Colonic mucosa (tissue), 4 donors: Measurements from ENCODE around the gene INTS13. TPM values are rescaled to one million over a fixed set of nuclear protein-coding genes. Genes with fewer than 3 reads are reported as not detected.
"Not testable (repeated sequence)": the region's sequence is repeated elsewhere in the genome, so short reads cannot be mapped to it uniquely, and the experiment has no call there.

Experiments
- DNase-seq: peaks from one replicate; pipeline ENCODE4 v3.0.0-alpha.2; 2020
- H3K27ac ChIP-seq: fragments of 200-600 bp; one replicate; pipeline ENCODE4 v1.8.0; 2021
- H3K27me3 ChIP-seq: fragments of 200-600 bp; one replicate; pipeline ENCODE4 v1.8.0; 2021
- H3K36me3 ChIP-seq: fragments of 200-600 bp; one replicate; pipeline ENCODE4 v1.8.0; 2021
- H3K4me1 ChIP-seq: fragments of 200-600 bp; one replicate; pipeline ENCODE4 v1.8.0; 2021; ENCODE audit warnings: mild to moderate bottlenecking
- H3K4me3 ChIP-seq: fragments of 200-600 bp; one replicate; pipeline ENCODE4 v1.8.0; 2021
- H3K9ac ChIP-seq, 2 donors: one replicate each; pipeline ENCODE4 v1.7.0; 2013; ENCODE audit warnings: control low read depth in 2 of 2, low read depth in 2 of 2, low read length in 2 of 2
- H3K9me3 ChIP-seq: fragments of 200-600 bp; one replicate; pipeline ENCODE4 v1.8.0; 2021
- intact Hi-C: fragments of 100-400 bp; cut with DNase I; formaldehyde crosslinking; loops from one replicate; pipeline ENCODE4 v1.14.1; 2022
- total RNA-seq, 2 donors: library from RNA; stranded (reverse); fragmentation: NEBNext Ultra II Directional in 1 of 2; extraction: Animal tissue kit (Norgen Biotek cat#: 25700) in 1 of 2; gene quantifications; one replicate each; pipeline ENCODE4 v1.2.1, GENCODE V29; 2021
- TF ChIP-seq, protein P1 (sequence below): fragments of 200-600 bp; IDR thresholded peaks from one replicate; pipeline ENCODE4 v1.8.0; 2022; ENCODE audit warnings: antibody characterized with exemption, mild to moderate bottlenecking
- donor health status: healthy.
- donor health status: DM: no; HTN: no; CAD: no.
- donor health status: DM: no; HTN: no; CAD: no.

Gene INTS13
- total RNA-seq, 2 donors from 2014 or later, result 15.8 to 17.9 TPM

DNA sequence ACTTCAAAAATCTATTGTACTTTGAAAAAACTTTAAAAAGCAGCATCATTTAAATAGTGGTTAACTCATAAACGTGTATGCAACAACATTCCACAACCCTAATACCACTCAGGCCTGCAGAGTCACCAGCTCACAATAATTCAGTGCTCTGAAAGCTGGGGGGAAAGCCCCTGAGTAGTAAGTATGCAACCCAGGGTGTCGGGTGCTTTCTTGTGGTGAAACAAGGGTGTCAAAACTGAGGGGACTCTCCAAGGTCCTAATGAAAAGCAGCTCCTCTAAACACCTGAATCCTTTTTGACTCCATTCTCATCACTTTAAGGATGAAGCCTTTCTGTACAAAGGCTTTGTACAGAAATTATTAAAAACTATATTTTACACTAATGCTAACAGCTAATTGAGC, 34.2 kb upstream of the INTS13 start:
- TF ChIP-seq, protein P1, sequence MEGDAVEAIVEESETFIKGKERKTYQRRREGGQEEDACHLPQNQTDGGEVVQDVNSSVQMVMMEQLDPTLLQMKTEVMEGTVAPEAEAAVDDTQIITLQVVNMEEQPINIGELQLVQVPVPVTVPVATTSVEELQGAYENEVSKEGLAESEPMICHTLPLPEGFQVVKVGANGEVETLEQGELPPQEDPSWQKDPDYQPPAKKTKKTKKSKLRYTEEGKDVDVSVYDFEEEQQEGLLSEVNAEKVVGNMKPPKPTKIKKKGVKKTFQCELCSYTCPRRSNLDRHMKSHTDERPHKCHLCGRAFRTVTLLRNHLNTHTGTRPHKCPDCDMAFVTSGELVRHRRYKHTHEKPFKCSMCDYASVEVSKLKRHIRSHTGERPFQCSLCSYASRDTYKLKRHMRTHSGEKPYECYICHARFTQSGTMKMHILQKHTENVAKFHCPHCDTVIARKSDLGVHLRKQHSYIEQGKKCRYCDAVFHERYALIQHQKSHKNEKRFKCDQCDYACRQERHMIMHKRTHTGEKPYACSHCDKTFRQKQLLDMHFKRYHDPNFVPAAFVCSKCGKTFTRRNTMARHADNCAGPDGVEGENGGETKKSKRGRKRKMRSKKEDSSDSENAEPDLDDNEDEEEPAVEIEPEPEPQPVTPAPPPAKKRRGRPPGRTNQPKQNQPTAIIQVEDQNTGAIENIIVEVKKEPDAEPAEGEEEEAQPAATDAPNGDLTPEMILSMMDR, result no peak
- no peak overlapping the region for H3K9ac ChIP-seq
- DNase-seq, result no peak
- no peaks in the 10 kb centered on the region for H3K27me3 ChIP-seq
- H3K4me3 ChIP-seq, result no peak overlapping the region
- no peaks in the 10 kb centered on the region for H3K36me3 ChIP-seq
- H3K4me1 ChIP-seq, result no peaks in the 10 kb centered on the region
- no peaks in the 10 kb centered on the region for H3K9me3 ChIP-seq
- intact Hi-C loops, result no loop called here
- no peak overlapping the region for H3K27ac ChIP-seq

DNA sequence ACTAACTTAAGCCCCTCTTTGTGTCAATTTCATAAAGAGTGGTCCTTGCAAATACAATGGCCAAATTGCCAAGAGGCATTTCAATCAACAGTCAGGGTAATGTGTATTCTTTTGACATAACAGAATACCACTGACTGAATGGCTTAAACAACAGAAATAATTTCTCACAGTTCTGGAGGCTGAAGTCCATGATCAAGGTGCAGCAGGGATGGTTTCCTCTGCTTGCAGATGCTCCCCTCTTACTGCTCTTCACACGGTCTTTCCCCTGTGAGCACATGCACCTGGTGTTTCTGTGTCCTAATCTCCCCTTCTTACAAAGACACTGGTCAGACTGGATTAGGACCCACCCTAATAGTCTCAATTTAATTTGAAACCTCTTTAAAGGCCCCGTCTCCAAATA, 32.4 kb upstream of the INTS13 start:
- Histone ChIP-seq H3K27me3 (no peaks in the 10 kb centered on the region), H3K9me3 (no peaks in the 10 kb centered on the region), H3K9ac (no peak overlapping the region), H3K27ac (no peak overlapping the region), H3K4me1 (no peaks in the 10 kb centered on the region), H3K36me3 (no peaks in the 10 kb centered on the region), H3K4me3 (no peak overlapping the region)
- DNase-seq, result no peak
- TF ChIP-seq, protein P1, result no peak
- intact Hi-C loops, result no loop called here

DNA sequence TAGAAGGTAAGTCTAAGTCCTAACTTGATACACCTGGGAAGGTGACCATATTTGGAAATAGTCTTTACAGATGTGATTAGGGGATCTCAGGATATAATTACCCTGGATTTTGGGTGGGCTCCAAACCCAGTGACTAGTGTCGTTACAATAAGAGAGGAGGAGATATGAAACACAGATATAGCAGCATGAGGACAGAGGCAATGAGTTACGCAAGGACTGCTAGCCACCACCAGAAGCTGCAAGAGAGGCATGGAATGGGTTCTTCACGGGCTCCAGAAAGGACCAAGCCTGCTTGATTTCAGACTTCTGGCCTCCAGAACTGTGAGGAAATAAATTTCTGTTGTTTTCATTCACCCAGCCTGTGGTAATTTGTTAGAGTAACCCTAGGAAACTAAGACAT, 29.1 kb upstream of the INTS13 start:
- intact Hi-C loops, result no loop called here

DNA sequence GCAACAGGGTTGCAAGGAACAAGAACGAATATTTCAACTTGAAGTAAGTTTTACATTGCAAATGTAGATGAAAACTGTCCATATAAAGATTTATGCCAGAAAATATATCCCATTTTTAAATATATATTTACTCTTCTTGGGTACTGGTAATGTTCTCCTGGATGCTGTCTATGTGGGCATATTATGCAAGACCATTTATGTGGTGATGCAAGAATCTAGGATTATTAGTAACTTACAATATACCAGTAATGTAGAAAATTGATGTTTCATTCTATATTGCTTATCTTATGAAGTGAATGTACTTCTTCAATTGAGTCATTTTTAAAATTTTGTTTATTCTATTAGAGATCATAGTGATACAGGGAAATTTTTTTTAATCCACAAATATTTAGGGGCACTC, 25.6 kb upstream of the INTS13 start:
- H3K9ac ChIP-seq, result no peak overlapping the region
- no peaks in the 10 kb centered on the region for H3K4me1 ChIP-seq
- DNase-seq, result no peak
- intact Hi-C loops, result no loop called here
- no peak overlapping the region for H3K4me3 ChIP-seq
- no peak overlapping the region for H3K27ac ChIP-seq
- no peaks in the 10 kb centered on the region for H3K9me3 ChIP-seq
- no peaks in the 10 kb centered on the region for H3K27me3 ChIP-seq
- TF ChIP-seq, protein P1, result no peak
- H3K36me3 ChIP-seq, result no peaks in the 10 kb centered on the region

More for the DNA sequence above, 29.1 kb upstream of the INTS13 start:
- Histone ChIP-seq H3K4me1 (no peaks in the 10 kb centered on the region), H3K27me3 (no peaks in the 10 kb centered on the region), H3K9ac (no peak overlapping the region), H3K9me3 (no peaks in the 10 kb centered on the region), H3K4me3 (no peak overlapping the region), H3K27ac (no peak overlapping the region), H3K36me3 (no peaks in the 10 kb centered on the region)
- TF ChIP-seq, protein P1, result no peak
- no peak for DNase-seq

DNA sequence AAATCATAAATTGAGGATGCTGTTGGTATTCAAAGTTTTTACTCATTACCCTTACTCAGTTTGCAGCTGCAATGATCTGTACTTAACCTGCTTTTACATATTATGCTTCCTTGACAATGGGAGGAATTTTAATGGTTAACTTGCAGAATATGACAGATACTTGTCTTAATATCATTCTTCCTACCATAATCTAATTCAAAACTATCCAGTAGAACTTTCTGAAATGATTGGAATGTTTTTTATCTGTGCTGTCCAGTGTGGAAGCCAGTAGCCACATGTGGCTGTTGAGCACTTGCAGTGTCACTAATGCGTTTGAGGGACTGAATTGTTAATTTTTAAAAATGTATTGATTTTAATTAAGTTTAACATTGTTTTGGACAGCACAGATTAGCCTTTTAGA, 24.0 kb upstream of the INTS13 start:
- H3K9ac ChIP-seq, result no peak overlapping the region
- H3K27ac ChIP-seq, result no peak overlapping the region
- H3K36me3 ChIP-seq, result peaks cover 5% of the 10 kb centered on the region
- no peaks in the 10 kb centered on the region for H3K9me3 ChIP-seq
- H3K4me1 ChIP-seq, result no peaks in the 10 kb centered on the region
- intact Hi-C loops, result no loop called here
- no peak overlapping the region for H3K4me3 ChIP-seq
- H3K27me3 ChIP-seq, result no peaks in the 10 kb centered on the region
- no peak for DNase-seq
- TF ChIP-seq, protein P1, result no peak

DNA sequence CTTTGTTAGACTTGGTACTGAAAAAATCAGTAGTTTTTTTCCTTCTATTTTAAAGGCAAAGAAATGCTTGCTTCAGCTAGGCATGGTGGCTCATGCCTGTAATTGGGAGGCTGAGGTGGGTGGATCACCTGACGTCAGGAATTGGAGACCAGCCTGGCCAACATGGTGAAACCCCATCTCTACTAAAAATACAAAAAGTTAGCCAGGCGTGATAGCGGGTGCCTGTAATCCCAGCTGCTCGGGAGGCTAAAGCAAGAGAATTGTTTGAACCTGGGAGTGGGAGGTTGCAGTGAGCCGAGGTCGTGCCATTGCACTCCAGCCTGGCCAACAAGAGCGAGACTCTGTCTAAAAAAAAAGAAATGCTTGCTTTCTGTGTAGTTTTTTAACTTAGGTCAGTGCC, 23.6 kb upstream of the INTS13 start:
- H3K9ac ChIP-seq, H3K27me3 ChIP-seq, H3K36me3 ChIP-seq, H3K4me3 ChIP-seq, H3K4me1 ChIP-seq, intact Hi-C loops, DNase-seq, H3K27ac ChIP-seq, H3K9me3 ChIP-seq: not testable (repeated sequence)
